Cardiac fibroblast (primary cell): ENCODE results near the gene PDLIM4.

ENCODE experiments used
- DNase-seq, 2 donors: peaks; one replicate each; pipeline versions ENCODE4 v3.0.0 to v3.0.0-alpha.2; 2010; ENCODE audit warnings: low read depth in 2 of 2
- H3K4me3 ChIP-seq, 2 donors: replicated peaks in 1 of 2; 1 replicate in 1 of 2; 2 replicates in 1 of 2; pipeline ENCODE4 v1.5.1; 2011; ENCODE audit warnings: low read depth in 2 of 2, low read length in 2 of 2, mild to moderate bottlenecking in 2 of 2, moderate library complexity in 1 of 2
- CTCF ChIP-seq: IDR thresholded peaks from one replicate; pipeline ENCODE4 v1.5.1; 2011; ENCODE audit warnings: low read depth, mild to moderate bottlenecking, low read length, inconsistent platforms

Gene PDLIM4

GRCh38 chr5:132221781-132222648 lies 35.5 kb upstream of the PDLIM4 start:
- no peak overlapping the region for H3K4me3 ChIP-seq
- DNase-seq, result peak; percentile 67 to 89
- TF ChIP-seq CTCF, result no peak

DNA sequence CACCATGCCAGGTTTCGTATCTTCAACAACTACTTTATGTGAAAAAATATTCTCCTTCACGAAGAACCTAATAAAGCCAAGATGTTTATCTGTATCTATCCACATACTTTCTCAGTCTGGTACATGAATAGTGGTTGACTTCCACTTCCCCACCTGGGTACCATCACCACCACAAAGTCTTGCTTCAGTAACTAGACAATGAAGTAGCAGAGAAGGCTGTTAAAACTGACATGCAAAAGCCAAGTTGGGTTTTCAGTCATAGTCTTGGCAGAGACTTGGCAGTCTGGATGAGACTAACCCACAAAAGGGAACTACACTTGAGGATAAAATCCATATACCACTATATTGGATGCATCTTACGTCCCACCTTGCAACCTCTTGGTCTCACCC lies 34.9 kb upstream of the PDLIM4 start:
- H3K4me3 ChIP-seq, result no peak overlapping the region
- TF ChIP-seq CTCF, result no peak
- no peak for DNase-seq

GRCh38 chr5:132223861-132224260 lies 33.6 kb upstream of the PDLIM4 start:
- DNase-seq, result no peak
- no peak for TF ChIP-seq CTCF
- no peak overlapping the region for H3K4me3 ChIP-seq

- peak in 1 of 2 donors; percentile 11 for DNase-seq
- H3K4me3 ChIP-seq, result peak overlapping the region in 1 of 2 donors; percentile 76
- TF ChIP-seq CTCF, result no peak
These were observed 32.8 kb upstream of the PDLIM4 start for GRCh38 chr5:132224716-132225115.

DNA sequence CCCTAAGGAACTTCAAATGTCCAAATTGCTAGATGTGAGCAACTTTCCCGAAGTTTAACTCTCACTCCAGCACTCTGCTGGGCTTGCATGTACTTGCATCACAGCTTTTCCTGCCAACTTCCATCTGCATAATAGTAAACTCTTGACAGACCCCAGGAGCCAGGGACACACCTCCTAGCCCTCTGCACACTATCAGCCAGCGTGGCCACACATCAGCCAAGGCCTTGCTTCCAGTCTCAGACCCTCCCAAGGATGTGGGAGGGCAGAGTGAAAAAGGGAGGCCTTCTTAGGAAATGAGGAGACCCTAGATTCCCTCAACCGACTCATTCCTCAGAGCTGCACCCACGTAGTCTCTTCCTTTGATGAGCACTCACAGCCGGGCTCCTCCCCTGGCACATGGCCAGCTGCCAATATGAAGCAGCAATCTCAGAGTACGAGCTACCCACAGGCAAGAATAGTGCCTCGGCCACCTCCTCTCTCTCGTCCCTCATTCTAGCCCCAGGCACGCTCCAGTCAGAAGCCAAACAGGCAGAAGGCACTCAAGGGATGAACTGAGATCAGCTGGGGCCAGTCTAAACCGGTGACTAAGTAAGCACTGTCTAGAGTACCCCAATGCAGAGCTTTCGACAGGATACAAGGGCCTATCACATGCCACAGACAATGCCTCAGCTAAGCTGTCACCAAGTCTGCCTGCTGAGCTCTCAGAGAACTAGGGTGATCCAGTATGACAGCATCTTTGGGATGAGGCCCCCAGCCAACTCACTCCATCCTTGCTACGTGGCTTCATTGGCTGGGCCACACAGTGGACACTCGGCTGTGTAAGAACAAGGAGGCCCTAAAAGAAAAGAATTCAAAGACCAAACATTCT lies 32.1 kb upstream of the PDLIM4 start:
- TF ChIP-seq CTCF, result no peak
- peak; percentile 84 to 93 for DNase-seq
- H3K4me3 ChIP-seq, result peak overlapping the region in 1 of 2 donors; percentile 76

- TF ChIP-seq CTCF, result no peak
- peak in 1 of 2 donors; percentile 53 for DNase-seq
- peak overlapping the region; percentile 47 to 76 for H3K4me3 ChIP-seq
These were observed 30.8 kb upstream of the PDLIM4 start for GRCh38 chr5:132226516-132227234.
